Ishikawa (cell line): Measurements from ENCODE around the gene HAPLN2.

Experiments
- EP300 ChIP-seq: IDR thresholded peaks from 2 replicates; pipeline ENCODE4 v1.6.1; 2012; ENCODE audit warnings: borderline replicate concordance
- RAD21 ChIP-seq: IDR thresholded peaks from 2 replicates; pipeline ENCODE4 v1.6.1; 2012; ENCODE audit warnings: low read depth
- YY1 ChIP-seq: IDR thresholded peaks from 2 replicates; pipeline ENCODE4 v1.6.1; 2012; ENCODE audit warnings: low read depth

DNA sequence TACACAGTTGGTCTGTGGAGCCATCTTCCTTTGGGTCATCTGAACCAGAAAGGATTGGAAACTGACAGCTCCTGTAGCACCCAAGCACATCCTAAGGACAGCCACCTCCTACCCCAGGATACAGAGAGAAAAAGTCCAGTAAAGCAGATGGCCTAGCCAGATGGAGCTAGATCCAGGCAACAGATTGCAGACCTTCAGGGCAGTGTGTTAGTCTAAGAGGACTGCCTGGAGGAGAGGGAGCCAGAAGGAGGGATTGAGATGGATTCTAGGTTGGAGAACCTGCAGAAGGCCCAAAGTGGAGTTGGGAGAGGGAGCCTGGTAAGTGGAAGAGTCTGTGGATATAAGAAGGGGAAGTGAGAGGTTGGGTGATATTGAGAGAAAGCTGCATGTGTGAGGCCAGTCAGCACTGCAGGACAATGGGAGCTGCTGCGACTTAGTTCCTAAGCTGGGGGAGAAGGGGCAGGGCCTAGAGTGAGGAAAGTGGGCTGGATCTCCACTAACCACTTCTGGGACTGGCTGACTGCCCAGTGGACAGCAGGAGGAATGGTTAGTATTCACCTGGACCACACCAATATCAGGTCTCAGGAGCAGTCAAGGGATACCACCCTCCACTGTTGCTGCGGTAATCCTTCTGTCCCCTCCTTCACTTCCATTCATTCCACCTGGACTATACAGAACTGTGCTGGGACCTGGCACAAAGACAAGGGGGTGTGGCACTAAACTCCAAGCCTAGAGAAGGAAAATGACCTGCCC, 36.1 kb downstream of the HAPLN2 start:
- TF ChIP-seq YY1, result no peak
- no peak for TF ChIP-seq EP300
- TF ChIP-seq RAD21, result no peak
